ENCODE data around the gene CASP10. TPM values are rescaled to one million over a fixed set of nuclear protein-coding genes. Genes with fewer than 3 reads are reported as not detected.

CASP10 gene
- total RNA-seq, 1 experiment from 2014 or later = 2.8 TPM

DNA sequence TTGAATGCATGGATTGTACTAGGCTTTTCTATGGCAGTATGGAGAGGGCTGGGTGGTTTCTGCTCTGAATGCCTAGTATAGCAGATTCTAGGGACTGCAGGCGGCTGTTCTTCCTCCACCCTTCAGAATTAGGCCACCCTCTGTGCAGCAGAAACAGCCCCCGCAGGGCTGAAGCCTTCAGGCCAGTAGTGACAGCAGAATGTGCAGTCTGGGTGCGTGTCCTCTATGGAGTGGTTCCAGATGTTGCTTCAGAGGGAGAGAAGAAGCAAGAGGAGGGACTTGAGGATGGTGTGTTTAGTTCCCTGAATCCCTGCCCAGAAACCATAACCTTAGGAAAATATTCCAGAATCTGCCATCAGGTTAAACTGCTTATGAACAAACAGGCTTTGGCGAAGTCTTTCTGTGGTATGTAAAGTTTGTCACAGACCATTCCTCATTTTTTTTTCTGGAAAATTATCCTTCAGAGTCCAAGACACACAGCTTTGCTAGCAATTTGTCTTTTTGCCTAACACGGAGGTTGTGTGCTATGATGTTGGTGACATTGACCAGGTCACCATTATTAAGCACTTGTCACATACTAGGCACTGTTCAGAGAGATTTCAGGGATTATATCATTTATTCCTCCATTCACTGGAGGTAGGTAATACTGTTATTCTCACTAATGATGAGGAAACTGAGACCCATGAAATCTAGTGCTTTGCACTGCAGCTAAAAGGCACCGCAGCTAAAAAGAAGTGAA is 21.1 kb downstream of the CASP10 start (continued):
- TF ChIP-seq, protein P1, sequence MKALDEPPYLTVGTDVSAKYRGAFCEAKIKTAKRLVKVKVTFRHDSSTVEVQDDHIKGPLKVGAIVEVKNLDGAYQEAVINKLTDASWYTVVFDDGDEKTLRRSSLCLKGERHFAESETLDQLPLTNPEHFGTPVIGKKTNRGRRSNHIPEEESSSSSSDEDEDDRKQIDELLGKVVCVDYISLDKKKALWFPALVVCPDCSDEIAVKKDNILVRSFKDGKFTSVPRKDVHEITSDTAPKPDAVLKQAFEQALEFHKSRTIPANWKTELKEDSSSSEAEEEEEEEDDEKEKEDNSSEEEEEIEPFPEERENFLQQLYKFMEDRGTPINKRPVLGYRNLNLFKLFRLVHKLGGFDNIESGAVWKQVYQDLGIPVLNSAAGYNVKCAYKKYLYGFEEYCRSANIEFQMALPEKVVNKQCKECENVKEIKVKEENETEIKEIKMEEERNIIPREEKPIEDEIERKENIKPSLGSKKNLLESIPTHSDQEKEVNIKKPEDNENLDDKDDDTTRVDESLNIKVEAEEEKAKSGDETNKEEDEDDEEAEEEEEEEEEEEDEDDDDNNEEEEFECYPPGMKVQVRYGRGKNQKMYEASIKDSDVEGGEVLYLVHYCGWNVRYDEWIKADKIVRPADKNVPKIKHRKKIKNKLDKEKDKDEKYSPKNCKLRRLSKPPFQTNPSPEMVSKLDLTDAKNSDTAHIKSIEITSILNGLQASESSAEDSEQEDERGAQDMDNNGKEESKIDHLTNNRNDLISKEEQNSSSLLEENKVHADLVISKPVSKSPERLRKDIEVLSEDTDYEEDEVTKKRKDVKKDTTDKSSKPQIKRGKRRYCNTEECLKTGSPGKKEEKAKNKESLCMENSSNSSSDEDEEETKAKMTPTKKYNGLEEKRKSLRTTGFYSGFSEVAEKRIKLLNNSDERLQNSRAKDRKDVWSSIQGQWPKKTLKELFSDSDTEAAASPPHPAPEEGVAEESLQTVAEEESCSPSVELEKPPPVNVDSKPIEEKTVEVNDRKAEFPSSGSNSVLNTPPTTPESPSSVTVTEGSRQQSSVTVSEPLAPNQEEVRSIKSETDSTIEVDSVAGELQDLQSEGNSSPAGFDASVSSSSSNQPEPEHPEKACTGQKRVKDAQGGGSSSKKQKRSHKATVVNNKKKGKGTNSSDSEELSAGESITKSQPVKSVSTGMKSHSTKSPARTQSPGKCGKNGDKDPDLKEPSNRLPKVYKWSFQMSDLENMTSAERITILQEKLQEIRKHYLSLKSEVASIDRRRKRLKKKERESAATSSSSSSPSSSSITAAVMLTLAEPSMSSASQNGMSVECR (CRISPR knock-in tag; IDR thresholded peaks at IDR 0.05; ENCODE audit: borderline replicate concordance) = no peak

DNA sequence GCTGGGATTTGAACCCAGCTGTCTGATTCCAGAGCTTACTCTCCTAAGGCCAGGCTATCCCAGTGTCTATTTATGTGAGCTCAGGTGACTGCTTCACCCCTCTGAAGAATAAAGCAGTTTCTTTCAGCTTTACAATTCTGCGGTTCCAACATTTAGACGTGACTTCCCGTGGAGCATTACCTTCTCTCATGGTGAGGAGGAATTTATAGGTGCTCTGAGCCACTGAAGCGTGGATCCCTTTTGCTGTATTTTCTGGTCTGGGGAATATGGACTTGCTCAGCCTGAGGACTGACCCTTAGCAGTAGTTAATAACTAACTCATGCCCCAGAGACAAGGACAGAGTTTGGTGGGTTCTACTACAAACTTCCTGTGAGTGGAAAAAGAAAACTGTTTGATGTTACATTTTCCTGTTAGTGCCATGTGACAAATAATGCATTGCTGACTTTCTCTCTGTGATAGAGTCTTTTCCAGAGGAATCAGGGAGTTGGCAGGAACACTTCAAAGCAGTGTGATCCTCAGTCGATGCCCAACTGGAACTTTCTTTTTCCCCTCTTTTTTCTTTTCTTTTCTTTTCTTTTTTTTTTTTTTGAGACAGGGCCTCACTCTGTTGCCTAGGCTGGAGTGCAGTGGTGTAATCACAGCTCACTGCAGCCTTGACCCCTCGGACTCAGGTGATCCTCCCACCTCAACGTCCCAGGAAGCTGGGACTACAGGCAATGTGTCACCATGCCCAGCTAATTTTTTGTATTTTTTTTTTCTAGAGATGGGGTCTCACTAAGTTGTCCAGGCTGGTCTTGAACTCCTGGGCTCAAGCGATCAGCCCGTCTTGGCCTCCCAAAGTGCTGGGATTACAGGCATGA is 21.9 kb downstream of the CASP10 start:
- Mint-ChIP-seq H3K36me3 (no peaks in the 10 kb centered on the region), H3K9me3 (no peaks in the 10 kb centered on the region), H3K27ac (no peak overlapping the region), H3K4me1 (peaks cover 3% of the 10 kb centered on the region; the same call in 1 of the 2 replicates), H3K27me3 (ENCODE audit: low read depth) (no peaks in the 10 kb centered on the region; the same call in 1 of the 2 replicates), H3K4me3 (no peak overlapping the region)
- ATAC-seq = no peak
- POLR2A ChIA-PET = no interaction called here
- CTCF ChIA-PET = interaction anchor here (1.5 kb wide), 1 partner anchor 27 kb away, joined by 3 read pairs; no protein-coding TSS in a partner anchor
- DNase-seq (ENCODE audit: low spot score) = no peak
- no peak for TF ChIP-seq SMAD4 (CRISPR knock-in tag; IDR thresholded peaks at IDR 0.05)
- TF ChIP-seq EMX1 (CRISPR knock-in tag; IDR thresholded peaks at IDR 0.05) = no peak
- TF ChIP-seq TP53 (CRISPR knock-in tag; IDR thresholded peaks at IDR 0.05) = no peak
- TF ChIP-seq, protein P2, sequence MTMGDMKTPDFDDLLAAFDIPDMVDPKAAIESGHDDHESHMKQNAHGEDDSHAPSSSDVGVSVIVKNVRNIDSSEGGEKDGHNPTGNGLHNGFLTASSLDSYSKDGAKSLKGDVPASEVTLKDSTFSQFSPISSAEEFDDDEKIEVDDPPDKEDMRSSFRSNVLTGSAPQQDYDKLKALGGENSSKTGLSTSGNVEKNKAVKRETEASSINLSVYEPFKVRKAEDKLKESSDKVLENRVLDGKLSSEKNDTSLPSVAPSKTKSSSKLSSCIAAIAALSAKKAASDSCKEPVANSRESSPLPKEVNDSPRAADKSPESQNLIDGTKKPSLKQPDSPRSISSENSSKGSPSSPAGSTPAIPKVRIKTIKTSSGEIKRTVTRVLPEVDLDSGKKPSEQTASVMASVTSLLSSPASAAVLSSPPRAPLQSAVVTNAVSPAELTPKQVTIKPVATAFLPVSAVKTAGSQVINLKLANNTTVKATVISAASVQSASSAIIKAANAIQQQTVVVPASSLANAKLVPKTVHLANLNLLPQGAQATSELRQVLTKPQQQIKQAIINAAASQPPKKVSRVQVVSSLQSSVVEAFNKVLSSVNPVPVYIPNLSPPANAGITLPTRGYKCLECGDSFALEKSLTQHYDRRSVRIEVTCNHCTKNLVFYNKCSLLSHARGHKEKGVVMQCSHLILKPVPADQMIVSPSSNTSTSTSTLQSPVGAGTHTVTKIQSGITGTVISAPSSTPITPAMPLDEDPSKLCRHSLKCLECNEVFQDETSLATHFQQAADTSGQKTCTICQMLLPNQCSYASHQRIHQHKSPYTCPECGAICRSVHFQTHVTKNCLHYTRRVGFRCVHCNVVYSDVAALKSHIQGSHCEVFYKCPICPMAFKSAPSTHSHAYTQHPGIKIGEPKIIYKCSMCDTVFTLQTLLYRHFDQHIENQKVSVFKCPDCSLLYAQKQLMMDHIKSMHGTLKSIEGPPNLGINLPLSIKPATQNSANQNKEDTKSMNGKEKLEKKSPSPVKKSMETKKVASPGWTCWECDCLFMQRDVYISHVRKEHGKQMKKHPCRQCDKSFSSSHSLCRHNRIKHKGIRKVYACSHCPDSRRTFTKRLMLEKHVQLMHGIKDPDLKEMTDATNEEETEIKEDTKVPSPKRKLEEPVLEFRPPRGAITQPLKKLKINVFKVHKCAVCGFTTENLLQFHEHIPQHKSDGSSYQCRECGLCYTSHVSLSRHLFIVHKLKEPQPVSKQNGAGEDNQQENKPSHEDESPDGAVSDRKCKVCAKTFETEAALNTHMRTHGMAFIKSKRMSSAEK (CRISPR knock-in tag; IDR thresholded peaks at IDR 0.05; ENCODE audit: borderline replicate concordance) = no peak
- no peak for TF ChIP-seq MXD4 (CRISPR knock-in tag; IDR thresholded peaks at IDR 0.05; ENCODE audit: borderline replicate concordance)
- no peak for TF ChIP-seq TCF7 (CRISPR knock-in tag; IDR thresholded peaks at IDR 0.05; ENCODE audit: low read depth)
- no peak for TF ChIP-seq ESRRA (CRISPR knock-in tag; IDR thresholded peaks at IDR 0.05; ENCODE audit: borderline replicate concordance)
- TF ChIP-seq PRRX2 (CRISPR knock-in tag; IDR thresholded peaks at IDR 0.05) = no peak
- TF ChIP-seq, protein P3, sequence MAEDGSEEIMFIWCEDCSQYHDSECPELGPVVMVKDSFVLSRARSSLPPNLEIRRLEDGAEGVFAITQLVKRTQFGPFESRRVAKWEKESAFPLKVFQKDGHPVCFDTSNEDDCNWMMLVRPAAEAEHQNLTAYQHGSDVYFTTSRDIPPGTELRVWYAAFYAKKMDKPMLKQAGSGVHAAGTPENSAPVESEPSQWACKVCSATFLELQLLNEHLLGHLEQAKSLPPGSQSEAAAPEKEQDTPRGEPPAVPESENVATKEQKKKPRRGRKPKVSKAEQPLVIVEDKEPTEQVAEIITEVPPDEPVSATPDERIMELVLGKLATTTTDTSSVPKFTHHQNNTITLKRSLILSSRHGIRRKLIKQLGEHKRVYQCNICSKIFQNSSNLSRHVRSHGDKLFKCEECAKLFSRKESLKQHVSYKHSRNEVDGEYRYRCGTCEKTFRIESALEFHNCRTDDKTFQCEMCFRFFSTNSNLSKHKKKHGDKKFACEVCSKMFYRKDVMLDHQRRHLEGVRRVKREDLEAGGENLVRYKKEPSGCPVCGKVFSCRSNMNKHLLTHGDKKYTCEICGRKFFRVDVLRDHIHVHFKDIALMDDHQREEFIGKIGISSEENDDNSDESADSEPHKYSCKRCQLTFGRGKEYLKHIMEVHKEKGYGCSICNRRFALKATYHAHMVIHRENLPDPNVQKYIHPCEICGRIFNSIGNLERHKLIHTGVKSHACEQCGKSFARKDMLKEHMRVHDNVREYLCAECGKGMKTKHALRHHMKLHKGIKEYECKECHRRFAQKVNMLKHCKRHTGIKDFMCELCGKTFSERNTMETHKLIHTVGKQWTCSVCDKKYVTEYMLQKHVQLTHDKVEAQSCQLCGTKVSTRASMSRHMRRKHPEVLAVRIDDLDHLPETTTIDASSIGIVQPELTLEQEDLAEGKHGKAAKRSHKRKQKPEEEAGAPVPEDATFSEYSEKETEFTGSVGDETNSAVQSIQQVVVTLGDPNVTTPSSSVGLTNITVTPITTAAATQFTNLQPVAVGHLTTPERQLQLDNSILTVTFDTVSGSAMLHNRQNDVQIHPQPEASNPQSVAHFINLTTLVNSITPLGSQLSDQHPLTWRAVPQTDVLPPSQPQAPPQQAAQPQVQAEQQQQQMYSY (CRISPR knock-in tag; IDR thresholded peaks at IDR 0.05) = no peak
- TF ChIP-seq, protein P4, sequence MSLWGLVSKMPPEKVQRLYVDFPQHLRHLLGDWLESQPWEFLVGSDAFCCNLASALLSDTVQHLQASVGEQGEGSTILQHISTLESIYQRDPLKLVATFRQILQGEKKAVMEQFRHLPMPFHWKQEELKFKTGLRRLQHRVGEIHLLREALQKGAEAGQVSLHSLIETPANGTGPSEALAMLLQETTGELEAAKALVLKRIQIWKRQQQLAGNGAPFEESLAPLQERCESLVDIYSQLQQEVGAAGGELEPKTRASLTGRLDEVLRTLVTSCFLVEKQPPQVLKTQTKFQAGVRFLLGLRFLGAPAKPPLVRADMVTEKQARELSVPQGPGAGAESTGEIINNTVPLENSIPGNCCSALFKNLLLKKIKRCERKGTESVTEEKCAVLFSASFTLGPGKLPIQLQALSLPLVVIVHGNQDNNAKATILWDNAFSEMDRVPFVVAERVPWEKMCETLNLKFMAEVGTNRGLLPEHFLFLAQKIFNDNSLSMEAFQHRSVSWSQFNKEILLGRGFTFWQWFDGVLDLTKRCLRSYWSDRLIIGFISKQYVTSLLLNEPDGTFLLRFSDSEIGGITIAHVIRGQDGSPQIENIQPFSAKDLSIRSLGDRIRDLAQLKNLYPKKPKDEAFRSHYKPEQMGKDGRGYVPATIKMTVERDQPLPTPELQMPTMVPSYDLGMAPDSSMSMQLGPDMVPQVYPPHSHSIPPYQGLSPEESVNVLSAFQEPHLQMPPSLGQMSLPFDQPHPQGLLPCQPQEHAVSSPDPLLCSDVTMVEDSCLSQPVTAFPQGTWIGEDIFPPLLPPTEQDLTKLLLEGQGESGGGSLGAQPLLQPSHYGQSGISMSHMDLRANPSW (CRISPR knock-in tag; conservative IDR thresholded peaks at IDR 0.05; ENCODE audit: low read depth) = no peak
- no peak for TF ChIP-seq ZNF416 (CRISPR knock-in tag; IDR thresholded peaks at IDR 0.05)
- TF ChIP-seq, protein P5, sequence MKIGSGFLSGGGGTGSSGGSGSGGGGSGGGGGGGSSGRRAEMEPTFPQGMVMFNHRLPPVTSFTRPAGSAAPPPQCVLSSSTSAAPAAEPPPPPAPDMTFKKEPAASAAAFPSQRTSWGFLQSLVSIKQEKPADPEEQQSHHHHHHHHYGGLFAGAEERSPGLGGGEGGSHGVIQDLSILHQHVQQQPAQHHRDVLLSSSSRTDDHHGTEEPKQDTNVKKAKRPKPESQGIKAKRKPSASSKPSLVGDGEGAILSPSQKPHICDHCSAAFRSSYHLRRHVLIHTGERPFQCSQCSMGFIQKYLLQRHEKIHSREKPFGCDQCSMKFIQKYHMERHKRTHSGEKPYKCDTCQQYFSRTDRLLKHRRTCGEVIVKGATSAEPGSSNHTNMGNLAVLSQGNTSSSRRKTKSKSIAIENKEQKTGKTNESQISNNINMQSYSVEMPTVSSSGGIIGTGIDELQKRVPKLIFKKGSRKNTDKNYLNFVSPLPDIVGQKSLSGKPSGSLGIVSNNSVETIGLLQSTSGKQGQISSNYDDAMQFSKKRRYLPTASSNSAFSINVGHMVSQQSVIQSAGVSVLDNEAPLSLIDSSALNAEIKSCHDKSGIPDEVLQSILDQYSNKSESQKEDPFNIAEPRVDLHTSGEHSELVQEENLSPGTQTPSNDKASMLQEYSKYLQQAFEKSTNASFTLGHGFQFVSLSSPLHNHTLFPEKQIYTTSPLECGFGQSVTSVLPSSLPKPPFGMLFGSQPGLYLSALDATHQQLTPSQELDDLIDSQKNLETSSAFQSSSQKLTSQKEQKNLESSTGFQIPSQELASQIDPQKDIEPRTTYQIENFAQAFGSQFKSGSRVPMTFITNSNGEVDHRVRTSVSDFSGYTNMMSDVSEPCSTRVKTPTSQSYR (CRISPR knock-in tag; IDR thresholded peaks at IDR 0.05) = no peak

Data from WTC11 (cell line).